PFSK-1 (cell line): ENCODE results near the gene SMDT1.

ENCODE experiments used
- FOXP2 ChIP-seq: optimal IDR thresholded peaks from 2 replicates; pipeline ENCODE3; 2011; ENCODE audit warnings: borderline replicate concordance, control low read depth, inconsistent platforms; ENCODE audit not compliant: insufficient read depth; ENCODE audit errors: extremely low read length, extremely low read depth
- POLR2AphosphoS5 ChIP-seq: IDR thresholded peaks from 2 replicates; pipeline ENCODE4 v1.6.1; 2012; ENCODE audit warnings: low read depth, mild to moderate bottlenecking, control low read depth, low read length, moderate library complexity
- TAF1 ChIP-seq: IDR thresholded peaks from 2 replicates; pipeline ENCODE4 v1.6.1; 2012; ENCODE audit warnings: low read length, control low read depth, borderline replicate concordance; ENCODE audit not compliant: insufficient read depth

DNA sequence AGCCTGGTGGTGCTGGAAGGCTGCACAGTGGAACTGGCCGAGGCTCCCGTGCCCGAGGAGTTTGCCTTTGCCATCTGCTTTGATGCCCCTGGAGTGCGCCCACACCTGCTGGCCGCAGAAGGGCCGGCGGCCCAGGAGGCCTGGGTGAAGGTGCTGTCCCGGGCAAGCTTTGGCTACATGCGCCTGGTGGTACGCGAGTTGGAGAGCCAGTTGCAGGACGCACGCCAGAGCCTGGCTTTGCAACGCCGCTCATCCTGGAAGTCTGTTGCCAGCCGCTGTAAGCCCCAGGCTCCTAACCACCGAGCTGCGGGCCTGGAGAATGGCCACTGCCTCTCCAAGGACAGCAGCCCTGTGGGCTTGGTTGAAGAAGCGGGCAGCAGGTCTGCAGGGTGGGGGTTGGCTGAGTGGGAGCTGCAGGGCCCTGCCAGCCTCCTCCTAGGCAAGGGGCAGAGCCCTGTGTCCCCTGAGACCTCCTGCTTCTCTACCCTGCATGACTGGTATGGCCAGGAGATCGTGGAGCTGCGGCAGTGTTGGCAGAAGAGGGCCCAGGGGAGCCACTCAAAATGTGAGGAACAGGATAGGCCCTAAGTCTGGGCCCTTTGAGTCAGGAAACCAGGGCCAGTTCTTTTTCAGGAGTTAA, 1.9 kb upstream of the SMDT1 start:
- TF ChIP-seq TAF1 (no peak), POLR2AphosphoS5 (no peak), FOXP2 (no peak)
